NCI-H510A treated with DMSO at 0.1 percent for 48 hours (cell line): ENCODE data around the gene SLC12A4.

Experiments
- DNase-seq: peaks from one replicate; lab custom pipeline; 2025; lab: John Stamatoyannopoulos, UW

SLC12A4 gene

GRCh38 chr16:67963292-67963661 lies 5.2 kb downstream of the SLC12A4 start:
- no peak for DNase-seq

- no peak for DNase-seq
These were observed 6.3 kb downstream of the SLC12A4 start for GRCh38 chr16:67962135-67962534.

GRCh38 chr16:67961551-67961957 lies 6.9 kb downstream of the SLC12A4 start:
- DNase-seq, result peak; percentile 93

GRCh38 chr16:67959536-67960329 lies 8.7 kb downstream of the SLC12A4 start:
- DNase-seq, result no peak

GRCh38 chr16:67957622-67958021 lies 10.8 kb downstream of the SLC12A4 start:
- no peak for DNase-seq

- no peak for DNase-seq
These were observed 13.8 kb downstream of the SLC12A4 start for GRCh38 chr16:67954421-67955196.

- no peak for DNase-seq
These were observed 14.6 kb downstream of the SLC12A4 start for GRCh38 chr16:67953641-67954375.

- DNase-seq, result no peak
These were observed 17.0 kb downstream of the SLC12A4 start for GRCh38 chr16:67951485-67951884.

GRCh38 chr16:67950335-67950843 lies 18.0 kb downstream of the SLC12A4 start:
- DNase-seq, result no peak

GRCh38 chr16:67949645-67950044 lies 18.8 kb downstream of the SLC12A4 start:
- DNase-seq, result no peak

- no peak for DNase-seq
These were observed 20.4 kb downstream of the SLC12A4 start for GRCh38 chr16:67948015-67948414.

GRCh38 chr16:67946966-67947558 lies 21.4 kb downstream of the SLC12A4 start:
- no peak for DNase-seq

- no peak for DNase-seq
These were observed 22.3 kb downstream of the SLC12A4 start for GRCh38 chr16:67946128-67946569.

GRCh38 chr16:67945392-67945933 lies 23.0 kb downstream of the SLC12A4 start:
- no peak for DNase-seq

- no peak for DNase-seq
These were observed 23.6 kb downstream of the SLC12A4 start for GRCh38 chr16:67944690-67945391.

- no peak for DNase-seq
These were observed 24.6 kb downstream of the SLC12A4 start, which contains the start of gene LCAT for GRCh38 chr16:67943619-67944504. Gene LCAT (minus strand): TSS chr16:67944120. CDS start chr16:67944101, 19 bp downstream.

- DNase-seq, result no peak
These were observed 25.2 kb downstream of the SLC12A4 start for GRCh38 chr16:67943256-67943618.

GRCh38 chr16:67942510-67943255 lies 25.8 kb downstream of the SLC12A4 start:
- DNase-seq, result no peak

GRCh38 chr16:67942200-67942509 lies 26.3 kb downstream of the SLC12A4 start:
- DNase-seq, result no peak
